ENCODE results near the gene MAT2B.

MAT2B gene

GRCh38 chr5:163562071-163562470 lies 56.7 kb downstream of the MAT2B start:
- no peak for DNase-seq

GRCh38 chr5:163563112-163563511 lies 57.7 kb downstream of the MAT2B start:
- no peak for DNase-seq

DNA sequence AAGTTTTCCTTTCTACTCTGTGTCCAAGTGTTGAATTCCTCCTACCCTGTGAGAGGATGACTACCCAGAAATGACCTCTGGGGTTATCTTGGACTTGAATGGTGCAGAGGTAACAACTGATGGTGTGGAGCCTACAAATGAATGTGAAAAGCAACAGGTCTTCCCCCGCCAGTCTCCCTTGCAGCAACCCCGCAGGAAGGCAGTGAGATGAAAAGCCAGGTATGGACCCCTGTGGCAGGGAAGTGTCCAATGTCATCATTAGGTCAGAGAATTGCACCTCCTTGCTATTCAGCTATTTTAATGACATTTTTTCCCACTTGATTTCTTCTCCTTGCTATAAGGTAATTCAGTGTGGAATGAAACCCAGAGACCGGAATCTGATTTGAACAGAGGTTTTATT lies 58.5 kb downstream of the MAT2B start:
- DNase-seq = no peak

DNA sequence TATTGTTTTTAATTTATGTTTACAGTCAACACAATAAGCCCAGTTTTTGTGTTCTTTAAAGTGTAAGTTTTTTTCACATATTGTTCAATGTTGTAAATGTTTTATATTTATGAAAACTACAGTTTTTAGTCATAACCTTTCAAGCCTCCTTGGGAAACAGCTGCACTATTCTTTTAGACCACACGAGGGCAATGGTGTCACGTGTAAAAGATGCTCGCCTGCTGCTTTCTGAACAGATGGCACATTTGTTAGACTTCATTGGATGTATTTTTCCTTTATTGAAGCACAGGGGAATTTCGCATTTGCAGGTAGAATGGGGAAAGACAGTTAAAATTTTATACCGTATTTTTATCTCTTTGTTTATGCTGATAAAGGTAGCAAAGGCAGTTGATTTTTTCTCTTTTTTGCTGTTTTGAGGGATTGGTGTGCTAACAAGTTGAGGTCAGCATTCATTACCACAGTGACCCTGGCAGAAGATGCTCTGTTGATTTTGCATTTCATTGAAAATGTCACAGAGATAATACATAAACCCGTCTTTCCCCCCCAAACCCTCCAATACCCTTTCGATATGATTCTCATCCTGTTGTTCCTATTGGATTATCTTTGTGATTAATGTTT lies 59.0 kb downstream of the MAT2B start:
- peak; percentile 56 for DNase-seq

GRCh38 chr5:163565492-163565891 lies 60.1 kb downstream of the MAT2B start:
- DNase-seq = no peak

DNA sequence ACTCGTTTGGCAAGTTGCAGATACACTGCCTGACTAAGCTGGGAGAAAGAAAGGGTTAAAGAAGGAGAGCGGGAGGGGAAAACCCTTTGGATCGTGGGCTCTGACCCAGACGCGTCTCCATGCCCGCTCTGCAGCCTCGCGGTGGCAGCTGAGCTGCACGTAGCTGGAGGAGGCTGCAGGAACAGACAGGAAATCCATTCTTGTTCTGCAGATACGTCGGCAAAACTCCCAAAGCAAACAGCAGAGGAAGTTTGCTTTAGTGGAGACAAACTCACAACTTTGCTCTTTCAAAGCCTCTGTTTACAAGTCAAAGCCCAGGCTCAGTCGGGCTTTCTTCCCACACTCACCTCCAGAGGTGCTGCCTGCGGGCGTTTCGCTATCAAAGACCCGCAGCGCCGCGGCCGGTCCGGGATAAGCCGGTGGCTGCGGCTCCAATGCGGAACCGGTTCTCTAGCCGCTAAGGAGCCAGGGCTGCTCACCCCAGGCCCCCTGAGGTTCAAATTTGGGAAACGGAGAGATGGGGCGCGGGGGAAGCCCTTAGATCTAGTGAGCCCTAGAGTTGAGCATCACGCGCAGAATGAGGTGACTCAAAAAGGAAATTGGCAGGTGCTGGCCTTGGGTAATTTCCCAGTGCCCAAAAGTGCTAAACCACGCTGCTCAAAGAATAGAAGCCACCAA lies 60.7 kb downstream of the MAT2B start:
- peak; percentile 1 for DNase-seq

- DNase-seq = no peak
Measured at GRCh38 chr5:163566678-163567077, 61.3 kb downstream of the MAT2B start.

GRCh38 chr5:163567811-163568210 lies 62.4 kb downstream of the MAT2B start:
- DNase-seq = no peak

Data from activated CD4-positive, alpha-beta T cell treated with anti-CD3 and anti-CD28 coated beads, Interleukin-2, amount 50 U/mL, for 1 hour (primary cell).